Stimulated activated CD8-positive, alpha-beta memory T cell treated with anti-CD3 and anti-CD28 coated beads, Interleukin-4, amount 100 ng/mL, for 1 hour (primary cell): ENCODE measurements around the gene TSPEAR.
A peak's percentile ranks its signal among the peaks of the same experiment; 100 is the strongest.
"Not testable (repeated sequence)": the region's sequence is repeated elsewhere in the genome, so short reads cannot be mapped to it uniquely, and the experiment has no call there.

Experiments used
- DNase-seq, 2 donors: peaks; one replicate each; pipeline ENCODE4 v3.0.0-alpha.2; 2020; ENCODE audit warnings: low read depth in 2 of 2, low spot score in 1 of 2

Gene TSPEAR

GRCh38 chr21:44495611-44496563 is 215.5 kb downstream of the TSPEAR start:
- no peak for DNase-seq

GRCh38 chr21:44494956-44495355 is 216.4 kb downstream of the TSPEAR start:
- DNase-seq, result no peak

GRCh38 chr21:44494418-44494817 is 217.0 kb downstream of the TSPEAR start:
- DNase-seq, result no peak

DNA sequence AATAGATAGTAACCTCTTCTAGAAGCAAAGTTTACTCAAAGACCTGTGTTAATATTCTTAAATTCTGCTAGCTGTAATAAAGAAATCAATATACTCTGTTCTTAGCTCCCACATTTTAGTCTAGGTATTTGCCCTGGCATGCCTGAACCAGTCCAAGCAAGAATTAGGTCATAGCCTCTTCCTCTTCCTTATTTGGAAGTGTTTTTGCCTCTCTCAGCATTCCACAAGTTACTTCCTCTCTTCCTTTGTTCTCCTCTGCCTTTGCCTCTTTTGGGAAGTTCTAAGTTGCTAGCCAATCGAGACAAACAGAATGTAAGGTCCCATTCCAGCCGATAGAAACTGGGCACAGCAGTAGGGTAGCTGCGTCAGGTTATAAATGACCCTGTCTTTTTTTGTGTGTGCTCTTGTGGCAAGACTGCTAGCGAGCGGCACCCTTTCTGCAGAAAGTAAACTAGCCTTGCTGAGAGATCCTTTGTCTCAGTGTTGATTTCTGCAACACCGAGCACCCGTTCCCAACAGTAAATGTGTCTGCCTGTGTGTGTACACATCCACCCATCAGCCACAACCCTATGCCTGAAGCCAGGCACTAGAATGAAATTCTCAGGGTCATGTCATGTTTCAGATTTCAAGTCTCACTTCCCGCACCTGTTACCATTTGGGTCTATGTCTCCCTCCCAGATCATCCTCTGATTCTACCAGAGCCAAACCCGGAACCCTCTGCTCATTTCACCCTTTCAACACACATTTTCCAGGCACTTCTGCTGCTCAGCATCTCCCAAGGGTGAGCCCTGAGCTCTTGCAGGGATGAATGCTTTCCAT is 218.6 kb downstream of the TSPEAR start:
- DNase-seq, result no peak

DNA sequence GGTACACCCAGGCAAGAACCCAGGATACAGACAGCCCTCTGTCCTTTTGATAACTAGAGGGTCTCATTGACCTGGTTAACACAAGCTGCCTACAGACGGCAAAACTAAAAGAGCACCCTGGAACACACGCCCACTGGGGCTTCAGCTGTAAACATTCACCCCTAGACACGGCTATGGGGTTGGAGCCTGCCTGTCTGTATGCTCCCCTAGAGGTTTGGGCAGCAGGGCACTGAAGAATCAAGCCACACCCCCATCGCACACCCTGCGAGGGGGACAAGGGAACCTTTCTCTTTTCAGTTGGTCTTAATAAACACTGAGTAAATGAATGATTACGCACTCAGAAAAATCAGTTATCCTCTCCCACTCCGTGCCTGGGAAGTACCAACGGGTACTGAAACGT is 220.6 kb downstream of the TSPEAR start:
- DNase-seq, result no peak

DNA sequence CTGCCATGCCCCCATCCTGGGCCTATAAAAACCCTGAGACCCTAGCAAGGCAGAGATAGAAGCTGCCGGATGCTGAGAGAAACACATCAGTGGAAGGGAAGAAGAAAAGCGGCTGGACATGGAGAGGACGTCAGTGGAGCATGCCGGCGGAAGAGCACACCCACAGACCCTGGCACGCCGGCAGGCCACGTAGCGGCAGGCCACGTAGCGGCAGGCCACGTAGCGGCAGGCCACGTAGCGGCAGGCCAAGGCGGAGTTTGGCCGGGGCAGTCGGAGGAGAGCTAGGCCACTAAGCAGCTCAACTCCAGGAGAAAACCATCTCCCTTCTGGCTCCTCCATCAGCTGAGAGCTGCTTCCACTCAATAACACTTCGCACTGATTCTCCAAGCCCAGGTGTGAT is 221.0 kb downstream of the TSPEAR start:
- DNase-seq, result no peak

DNA sequence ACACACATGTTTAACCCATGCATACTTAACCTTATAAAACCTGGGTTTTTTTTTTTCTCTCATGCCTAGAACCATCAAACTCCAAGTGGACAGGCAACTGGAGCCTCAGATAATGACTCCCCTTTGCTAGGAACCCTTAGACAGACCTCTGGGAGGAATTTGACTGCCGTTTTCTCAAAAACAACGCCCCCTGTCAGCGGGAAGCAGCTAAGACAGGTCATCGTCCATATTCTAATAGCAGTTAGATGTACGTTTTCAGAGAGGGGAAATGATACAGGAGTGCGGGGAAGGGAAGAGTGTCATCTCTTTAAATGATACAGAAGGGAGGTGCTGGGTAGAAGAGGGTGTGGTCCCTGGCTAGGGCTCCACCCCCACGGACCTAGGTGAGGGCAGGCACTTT is 221.4 kb downstream of the TSPEAR start:
- DNase-seq, result no peak

DNA sequence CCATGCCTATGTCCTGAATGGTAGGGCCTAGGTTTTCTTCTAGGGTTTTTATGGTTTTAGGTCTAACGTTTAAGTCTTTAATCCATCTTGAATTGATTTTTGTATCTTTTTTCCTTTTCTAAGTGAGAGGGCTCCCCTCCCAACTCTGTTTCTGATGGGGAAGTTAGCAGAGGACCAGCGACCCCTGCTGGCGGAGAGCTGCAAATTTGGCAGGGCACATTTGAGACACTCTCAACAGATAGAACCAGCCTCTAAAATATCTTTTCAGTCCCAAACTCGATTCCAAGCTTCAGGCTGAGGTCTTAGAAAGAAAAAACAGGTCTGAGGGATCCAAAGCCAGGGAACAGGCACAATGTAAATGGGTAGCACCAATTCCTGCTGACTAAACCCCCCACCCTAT is 223.5 kb downstream of the TSPEAR start:
- DNase-seq, result peak in 1 of 2 donors; percentile 17

- no peak for DNase-seq
Observed at GRCh38 chr21:44486302-44486701, 225.1 kb downstream of the TSPEAR start.

GRCh38 chr21:44485796-44486195 is 225.6 kb downstream of the TSPEAR start:
- no peak for DNase-seq

DNA sequence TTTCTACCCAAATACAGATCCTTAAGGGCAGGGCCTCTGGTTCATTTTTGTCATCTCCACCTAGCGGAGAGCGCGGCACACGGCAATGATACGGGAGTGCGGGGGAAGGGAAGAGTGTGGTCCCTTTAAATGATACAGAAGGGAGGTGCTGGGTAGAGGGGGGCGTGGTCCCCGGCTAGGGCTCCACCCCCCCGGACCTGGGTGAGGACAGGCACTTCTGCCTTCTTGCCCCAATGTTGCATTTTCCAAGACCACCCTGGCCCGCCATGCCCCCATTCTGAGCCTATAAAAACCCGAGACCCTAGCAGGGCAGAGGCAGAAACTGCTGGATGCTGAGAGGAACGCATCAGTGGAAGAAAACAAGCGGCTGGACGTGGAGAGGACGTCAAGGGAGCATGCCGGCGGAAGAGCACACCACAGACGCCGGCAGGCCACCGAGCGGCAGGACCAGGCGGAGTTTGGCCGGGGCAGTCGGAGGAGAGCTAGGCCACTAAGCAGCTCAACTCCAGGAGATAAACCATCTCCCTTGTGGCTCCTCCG is 226.0 kb downstream of the TSPEAR start:
- peak in 1 of 2 donors; percentile 17 for DNase-seq

- no peak for DNase-seq
Observed at GRCh38 chr21:44484498-44485253, 226.7 kb downstream of the TSPEAR start.

DNA sequence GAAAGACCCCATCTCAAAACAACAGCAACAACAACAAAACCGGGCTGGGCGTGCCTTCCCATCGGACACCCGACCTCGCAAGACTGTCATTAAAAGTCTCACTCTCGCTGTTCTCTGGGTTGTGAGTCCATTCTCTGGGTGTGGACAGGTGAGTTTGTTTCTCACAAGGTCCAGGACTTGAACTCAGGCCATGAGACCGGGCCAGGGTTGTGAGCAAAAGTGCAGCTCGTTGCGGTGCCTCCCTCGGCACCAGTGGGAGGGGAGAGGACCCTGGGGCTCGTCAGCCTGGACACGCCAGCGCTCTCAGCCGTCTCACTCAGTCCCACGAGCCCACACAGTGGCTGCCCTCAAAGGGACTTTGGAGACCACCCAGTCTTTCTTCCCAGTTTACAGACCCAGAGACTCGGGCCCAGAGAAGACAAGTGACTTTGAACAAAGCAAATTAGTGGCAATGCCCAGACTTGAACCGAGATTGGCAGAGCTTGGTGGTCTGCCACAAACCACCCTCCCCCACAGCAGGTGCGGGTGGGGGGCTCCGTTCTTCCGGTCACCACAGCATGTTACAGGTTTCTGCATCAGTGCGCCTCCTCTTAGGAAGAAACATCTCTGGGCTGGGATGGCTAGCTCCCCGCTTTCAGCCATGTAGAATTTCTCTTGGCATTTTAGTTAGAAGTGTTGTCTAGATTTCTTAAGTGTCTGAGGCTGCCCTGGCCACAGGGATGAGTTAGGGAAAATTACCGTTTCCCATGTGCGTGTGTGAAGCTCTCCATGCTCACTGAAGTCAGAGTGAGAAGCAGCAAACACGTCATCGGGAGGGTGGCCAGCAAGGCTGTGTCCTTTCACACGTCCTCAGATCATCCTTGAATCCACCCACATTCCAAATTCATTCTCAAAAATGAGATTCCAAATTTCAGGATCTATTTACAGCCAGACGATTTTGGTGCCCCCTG is 227.8 kb downstream of the TSPEAR start:
- no peak for DNase-seq

GRCh38 chr21:44482581-44483287 is 228.6 kb downstream of the TSPEAR start:
- DNase-seq, result no peak

GRCh38 chr21:44480200-44481053 is 230.9 kb downstream of the TSPEAR start:
- no peak for DNase-seq

DNA sequence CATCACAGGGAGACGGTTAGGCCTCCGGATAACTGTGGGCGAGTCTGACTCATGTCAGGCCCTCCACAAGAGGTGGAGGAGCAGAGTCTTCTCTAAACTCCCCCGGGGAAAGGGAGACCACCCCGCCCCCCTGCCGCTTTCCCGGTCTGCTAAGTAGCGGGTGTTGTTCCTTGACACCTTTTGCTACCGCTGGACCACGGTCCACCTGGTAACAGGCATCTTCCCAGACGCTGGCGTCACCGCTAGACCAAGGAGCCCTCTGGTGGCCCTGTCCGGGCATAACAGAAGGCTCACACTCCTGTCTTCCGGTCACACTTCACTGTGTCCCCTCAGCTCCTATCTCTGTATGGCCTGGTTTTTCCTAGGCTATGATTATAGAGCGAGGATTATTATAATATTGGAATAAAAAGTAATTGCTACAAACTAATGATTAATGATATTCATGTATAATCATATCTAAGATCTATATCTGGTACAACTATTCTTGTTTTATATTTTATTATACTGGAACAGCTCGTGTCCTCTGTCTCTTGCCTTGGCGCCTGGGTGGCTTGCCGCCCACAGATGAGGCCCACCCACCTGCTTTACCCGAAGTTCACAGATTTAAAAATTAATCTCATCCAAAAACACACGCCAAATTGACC is 231.7 kb downstream of the TSPEAR start:
- DNase-seq, result not testable (repeated sequence)

DNA sequence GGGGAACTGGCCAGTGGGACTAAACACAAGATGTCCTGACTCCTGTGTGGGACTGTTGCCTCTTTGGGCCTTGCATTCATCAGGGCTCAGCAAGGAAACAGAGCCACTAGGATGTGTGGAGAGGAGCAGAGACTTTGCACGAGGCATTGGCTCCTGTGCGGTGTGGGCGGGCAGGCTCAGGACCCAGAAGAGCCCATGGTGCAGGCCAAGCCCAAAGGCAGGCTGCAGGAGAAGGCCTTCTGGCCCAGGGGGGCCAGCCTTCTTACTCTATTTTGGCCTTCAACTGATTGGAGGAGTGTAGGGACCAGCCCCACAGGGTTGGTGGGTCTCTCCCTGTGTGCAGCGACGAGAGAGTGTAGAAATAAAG is 232.6 kb downstream of the TSPEAR start:
- no peak for DNase-seq
